Retina (tissue), 1 donor: Measurements from ENCODE around the gene FAIM.
"Not testable (repeated sequence)": the region's sequence is repeated elsewhere in the genome, so short reads cannot be mapped to it uniquely, and the experiment has no call there.

Source experiments
- DNase-seq: peaks from one replicate; pipeline ENCODE4 v3.0.0-alpha.2; 2016

Gene FAIM

DNA sequence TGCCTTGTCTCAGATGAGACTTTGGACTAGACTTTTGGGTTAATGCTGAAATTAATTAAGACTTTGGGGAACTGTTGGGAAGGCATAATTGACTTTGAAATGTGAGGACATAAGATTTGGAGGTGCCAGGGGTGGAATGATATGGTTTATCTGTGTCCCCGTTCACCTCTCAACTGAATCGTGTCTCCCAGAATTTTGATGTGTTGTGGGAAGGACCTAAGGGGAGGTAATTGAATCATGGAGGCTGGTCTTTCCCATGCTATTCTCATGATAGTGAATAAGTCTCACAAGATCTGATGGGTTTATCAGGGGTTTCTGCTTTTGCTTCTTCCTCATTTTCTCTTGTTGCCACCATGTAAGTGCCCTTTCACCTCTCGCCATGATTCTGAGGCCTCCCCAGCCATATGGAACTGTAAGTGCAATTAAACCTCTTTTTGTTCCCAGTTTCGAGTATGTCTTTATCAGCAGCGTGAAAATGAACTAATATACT lies 4.4 kb upstream of the FAIM start:
- not testable (repeated sequence) for DNase-seq

DNA sequence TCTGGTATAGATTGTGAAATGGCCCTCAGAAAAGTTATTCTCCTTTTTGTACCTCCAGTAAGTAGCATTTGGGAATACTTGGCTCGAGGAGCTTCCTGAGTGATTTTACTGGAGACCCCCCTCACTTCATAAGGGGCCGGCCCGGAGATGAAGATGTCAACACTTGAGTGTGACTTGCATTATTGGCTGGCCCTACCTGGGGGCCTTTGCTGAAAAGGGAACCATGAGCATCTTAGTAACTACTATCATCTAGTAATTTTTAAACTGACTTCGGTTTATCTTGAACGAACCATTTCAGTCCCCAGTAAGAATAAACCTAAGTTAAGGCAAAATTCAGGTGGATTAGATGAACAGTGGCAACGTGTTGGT lies 1.3 kb downstream of the FAIM start:
- no peak for DNase-seq

- DNase-seq: no peak
Observed at GRCh38 chr3:138615462-138615861, 6.9 kb downstream of the FAIM start.

- DNase-seq: no peak
Observed at GRCh38 chr3:138620431-138620830, 11.9 kb downstream of the FAIM start.

DNA sequence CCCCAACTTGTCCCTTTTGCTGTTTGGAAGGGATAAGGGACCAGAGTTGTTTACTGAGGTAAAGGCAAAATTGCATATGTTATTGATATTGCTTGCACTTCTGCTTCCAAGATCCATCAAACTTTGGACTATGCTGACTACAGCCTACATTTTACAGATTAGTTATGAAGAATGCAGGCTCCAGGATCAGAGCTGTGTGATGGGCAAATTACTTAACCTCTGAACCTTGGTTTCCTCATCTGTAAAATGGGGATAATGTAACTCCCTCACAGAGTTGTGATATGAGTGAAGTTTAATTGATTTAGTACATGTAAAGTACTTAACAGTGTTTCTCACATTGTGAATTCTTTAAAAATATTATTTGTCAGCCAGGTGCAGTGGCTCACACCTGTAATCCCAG lies 15.9 kb downstream of the FAIM start:
- DNase-seq: no peak

DNA sequence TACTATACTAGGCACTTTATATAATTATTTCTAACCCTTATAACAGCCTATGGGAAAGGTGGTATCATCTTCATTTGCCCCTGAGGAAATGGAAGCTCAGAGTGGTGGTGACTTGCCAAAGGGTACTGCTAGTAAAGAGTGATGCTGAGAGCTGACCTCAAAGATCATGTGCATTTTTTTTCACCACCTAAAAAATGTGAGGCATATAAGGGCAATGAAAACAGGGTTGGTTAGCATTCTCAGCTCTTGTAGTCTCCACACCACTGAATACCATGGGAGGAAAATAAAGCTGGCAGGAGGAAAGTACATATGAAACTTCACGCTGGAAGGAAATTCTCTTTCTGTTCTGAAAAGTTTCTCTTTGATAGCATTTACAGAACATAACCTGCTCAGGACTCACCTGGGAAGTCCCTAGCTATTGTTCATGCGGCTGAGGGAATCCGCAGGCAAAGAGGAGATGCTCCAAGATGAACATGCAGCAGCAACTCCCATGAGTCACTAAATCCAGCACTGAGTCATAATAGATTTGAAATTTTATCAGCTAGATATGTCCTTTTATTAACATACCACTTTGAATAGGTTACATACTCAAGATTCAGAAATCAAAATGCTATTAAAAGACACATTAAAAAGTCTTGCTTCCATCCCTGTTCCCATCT lies 17.3 kb downstream of the FAIM start:
- no peak for DNase-seq

- no peak for DNase-seq
Observed at GRCh38 chr3:138629526-138629925, 21.0 kb downstream of the FAIM start.

DNA sequence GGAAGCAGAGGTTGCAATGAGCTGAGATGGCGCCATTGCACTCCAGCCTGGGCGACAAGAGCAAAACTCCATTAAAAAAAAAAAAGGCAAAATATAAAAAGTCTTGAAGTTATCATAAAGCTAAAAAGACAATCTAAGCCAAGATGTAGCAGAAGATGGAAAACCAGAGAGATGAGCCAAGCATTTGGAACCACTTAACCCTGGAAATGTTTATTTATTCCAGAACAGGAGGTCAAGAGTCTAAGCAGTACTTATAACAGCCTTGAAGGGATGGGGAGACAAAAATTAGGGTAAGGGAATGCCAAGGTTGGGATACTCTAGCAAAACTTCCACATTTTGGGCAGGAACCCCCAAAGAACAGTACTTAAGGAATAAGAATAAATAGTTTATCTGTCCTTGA lies 30.1 kb downstream of the FAIM start:
- DNase-seq: no peak

DNA sequence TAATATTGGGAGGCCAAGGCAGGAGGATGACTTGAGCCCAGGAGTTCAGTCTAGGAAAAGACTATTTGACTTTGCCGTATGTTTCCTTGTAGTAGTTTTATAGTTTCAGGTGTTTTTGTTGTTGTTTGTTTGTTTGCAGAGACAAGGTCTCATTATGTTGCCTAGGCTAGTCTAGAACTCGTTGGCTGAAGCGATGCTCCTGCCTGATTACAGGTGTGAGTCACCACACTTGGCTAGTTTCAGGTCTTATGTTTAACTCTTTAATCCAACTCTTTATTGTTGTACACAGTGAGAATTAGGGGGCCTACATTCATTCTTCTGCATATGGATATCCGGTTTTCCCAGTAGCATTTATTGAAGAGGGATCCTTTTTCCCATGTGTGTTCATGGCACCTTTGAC lies 32.0 kb downstream of the FAIM start:
- no peak for DNase-seq

- no peak for DNase-seq
Observed at GRCh38 chr3:138642226-138642926, 33.8 kb downstream of the FAIM start.

- DNase-seq: no peak
Observed at GRCh38 chr3:138642927-138643253, 34.3 kb downstream of the FAIM start.

GRCh38 chr3:138646008-138646407 lies 37.4 kb downstream of the FAIM start:
- no peak for DNase-seq

GRCh38 chr3:138646513-138646912 lies 37.9 kb downstream of the FAIM start:
- DNase-seq: no peak

DNA sequence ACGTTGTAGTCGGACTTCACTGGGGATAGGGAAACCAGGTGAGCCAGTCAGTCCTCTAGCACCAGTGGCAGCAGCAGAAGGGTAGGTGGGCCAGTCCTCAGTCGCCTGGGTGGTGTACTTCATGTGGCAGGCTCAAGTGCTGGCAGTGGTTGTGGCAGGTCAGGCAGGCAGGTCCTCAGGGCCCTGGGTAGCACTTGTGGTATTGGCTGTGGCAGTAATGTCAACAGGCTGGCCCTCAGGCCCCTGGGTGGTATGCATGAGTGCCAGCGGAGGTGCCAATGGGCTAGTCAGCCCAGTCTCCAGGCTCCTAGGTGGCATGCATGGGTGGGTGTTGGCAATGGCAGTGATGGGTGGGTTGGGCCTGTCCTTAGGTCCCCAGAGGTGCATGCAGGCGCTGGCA lies 40.6 kb downstream of the FAIM start:
- no peak for DNase-seq

DNA sequence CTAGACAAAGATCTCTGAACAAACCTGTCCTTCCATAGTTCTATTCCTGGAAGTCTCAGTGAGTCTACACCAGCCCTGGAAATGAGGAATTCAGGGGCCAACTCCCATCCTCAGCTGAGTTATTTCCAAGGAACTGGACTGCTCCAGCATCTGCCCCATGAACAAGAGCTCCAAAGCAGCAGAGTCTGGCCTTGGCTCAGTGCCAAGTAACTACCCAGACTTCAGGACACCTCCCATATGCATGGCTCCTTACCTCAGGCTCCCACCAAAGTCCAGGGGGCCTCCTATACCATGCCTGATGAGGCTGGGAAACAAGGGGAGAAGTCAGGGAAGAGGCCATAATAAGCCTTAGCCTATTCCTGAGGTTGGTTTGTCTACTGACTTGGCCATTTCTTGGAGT lies 45.0 kb downstream of the FAIM start:
- DNase-seq: no peak

DNA sequence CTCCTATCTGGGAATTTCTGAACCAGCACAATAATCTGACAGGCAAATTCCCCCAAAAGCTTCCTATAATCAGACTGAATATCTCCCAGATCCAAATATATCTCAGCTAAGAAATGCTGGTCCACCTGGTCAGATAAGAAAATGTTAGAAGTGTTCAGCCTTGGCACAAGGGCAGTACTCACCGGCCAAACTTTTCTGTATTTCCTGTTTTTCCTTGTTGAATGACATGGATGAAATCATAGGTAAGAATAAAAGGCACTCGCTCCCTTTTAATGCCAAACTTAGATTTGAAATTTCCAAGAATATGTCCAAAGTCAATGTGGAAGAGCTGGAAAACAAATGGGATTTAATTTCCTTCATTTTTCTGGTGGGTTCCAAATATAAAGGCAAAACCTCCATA lies 48.9 kb downstream of the FAIM start:
- no peak for DNase-seq

DNA sequence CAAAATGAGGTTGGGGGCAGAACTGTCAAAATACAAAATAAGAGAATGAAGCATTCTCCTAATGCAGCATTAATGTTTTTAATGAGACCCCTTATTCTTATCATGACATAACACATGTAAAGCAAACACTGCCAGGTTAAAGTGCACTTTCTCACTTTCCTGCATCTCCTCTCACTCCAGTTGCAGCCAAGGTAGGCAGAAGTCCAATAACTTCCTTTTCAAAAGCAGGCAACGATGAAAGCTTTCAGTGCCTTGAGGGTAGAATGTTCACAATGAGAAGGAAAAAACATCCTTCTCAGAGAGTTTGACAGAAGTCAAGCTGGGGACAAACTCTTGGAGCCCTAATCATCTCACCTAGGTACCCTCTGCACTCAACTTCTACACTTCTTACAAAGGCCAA lies 59.5 kb downstream of the FAIM start:
- no peak for DNase-seq

DNA sequence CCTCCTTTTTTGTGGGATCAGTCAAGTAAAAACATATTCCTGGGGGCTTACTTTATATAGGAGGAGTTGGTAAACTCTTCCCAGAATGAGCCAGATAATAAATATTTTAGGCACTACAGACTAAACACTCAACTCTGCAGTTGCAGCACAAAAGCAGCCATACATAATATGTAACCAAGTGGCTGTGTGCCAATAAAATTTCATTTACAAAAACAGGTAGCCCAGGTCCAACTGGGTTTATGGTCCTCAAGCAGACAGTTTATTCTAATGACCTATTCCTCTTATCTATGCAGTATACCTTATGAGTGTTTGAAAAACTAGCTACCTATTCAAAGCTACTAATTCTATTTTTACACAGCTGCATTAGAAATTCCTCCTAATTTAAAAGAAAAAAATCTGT lies 61.8 kb downstream of the FAIM start:
- DNase-seq: no peak

DNA sequence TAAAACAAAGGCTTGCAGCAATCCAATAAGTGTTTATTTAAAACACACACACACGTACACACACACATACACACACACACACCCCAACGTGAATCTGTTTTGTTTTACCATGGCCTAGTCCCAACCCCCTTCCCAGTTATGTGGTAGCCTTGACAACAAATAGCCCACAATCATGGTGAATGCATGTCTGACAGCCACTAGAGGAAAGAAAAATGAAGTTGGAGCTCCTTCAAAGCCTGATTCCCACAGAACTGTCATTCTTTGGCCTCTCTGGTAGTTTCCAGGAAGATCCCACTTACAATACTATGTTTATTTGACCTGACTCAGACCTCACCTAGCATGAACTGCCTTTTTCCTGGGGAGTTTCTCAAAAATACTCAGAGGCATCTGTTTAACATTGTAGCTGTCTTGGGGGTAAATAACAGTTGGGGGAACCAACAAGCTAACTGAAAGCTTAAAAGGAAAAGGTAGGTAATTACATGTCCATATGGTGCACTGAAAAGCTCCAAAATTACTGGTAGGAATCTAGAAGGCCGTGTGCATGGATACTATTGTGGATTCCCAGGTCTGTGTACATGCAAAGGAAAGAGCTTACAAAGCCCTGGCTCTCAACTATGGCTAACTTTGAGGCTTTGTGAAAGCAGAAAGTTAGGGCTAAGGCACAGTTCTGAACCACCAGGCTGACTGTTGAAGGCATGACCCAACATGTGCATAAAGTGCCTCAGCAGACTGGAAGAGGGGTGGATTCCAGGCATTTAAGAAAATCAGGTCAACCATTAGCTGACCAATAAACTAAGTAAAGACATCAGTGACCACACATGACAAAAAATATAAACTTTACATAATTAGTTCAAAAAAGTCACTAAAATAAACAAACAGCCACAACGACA lies 65.3 kb downstream of the FAIM start:
- DNase-seq: no peak

DNA sequence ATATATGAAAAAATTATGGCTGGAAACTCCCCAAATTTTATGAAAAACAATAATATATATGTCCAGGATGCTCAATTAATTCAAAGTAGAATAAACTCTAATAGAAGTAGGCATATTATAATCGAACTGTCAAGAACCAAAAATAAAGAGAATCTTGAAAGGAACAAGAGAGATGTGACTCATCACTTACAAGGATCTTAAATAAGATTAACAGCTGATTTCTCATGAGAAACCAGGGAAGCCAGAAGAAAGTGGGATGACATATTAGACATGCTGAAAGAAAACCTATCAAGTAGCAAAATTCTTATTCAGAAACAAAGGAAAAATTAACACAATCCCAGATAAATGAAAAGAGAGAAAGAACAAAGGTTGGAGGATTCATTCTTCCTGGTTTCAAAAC lies 66.8 kb downstream of the FAIM start:
- no peak for DNase-seq

GRCh38 chr3:138678086-138678485 lies 69.5 kb downstream of the FAIM start:
- no peak for DNase-seq

GRCh38 chr3:138678874-138679392 lies 70.4 kb downstream of the FAIM start:
- DNase-seq: no peak

DNA sequence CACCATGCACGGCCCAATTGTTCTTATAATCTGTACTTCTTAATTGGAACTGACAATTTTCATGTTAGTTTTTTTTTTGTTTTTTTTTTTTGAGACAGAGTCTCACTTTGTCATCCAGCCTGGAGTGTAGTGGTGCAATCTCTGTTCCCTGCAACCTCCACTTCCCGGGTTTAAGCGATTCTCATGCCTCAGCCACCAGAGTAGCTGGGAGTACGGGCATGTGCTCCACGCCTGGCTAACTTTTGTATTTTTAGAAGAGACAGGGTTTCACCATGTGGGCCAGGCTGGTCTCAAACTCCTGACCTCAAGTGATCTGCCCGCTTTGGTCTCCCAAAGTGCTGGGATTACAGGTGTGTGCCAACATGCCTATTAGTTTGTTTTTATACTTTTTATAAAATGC lies 72.4 kb downstream of the FAIM start:
- DNase-seq: not testable (repeated sequence)
